Vagina (tissue), 2 donors: Measurements from ENCODE around the gene CEBPA. TPM values are rescaled to one million over a fixed set of nuclear protein-coding genes. Genes with fewer than 3 reads are reported as not detected.
A peak's percentile ranks its signal among the peaks of the same experiment; 100 is the strongest.

ENCODE experiments used
- DNase-seq, 2 donors: peaks; one replicate each; pipeline ENCODE4 v3.0.0-alpha.2; 2017; ENCODE audit errors: extremely low spot score in 2 of 2
- H3K27ac ChIP-seq: fragments of 200-600 bp; sonication (generic); one replicate; pipeline ENCODE4 v1.5.1; 2019
- H3K27me3 ChIP-seq: fragments of 200-600 bp; sonication (generic); one replicate; pipeline ENCODE4 v1.5.1; 2019
- H3K36me3 ChIP-seq, 2 donors: fragments of 200-600 bp; sonication (generic); one replicate each; pipeline ENCODE4 v1.5.1; 2017 to 2019
- H3K4me1 ChIP-seq: fragments of 200-600 bp; sonication (generic); one replicate; pipeline ENCODE4 v1.5.1; 2019
- H3K4me3 ChIP-seq, 2 donors: fragments of 200-600 bp; sonication (generic); 1 replicate in 1 of 2; 2 replicates in 1 of 2; pipeline ENCODE4 v1.5.1; 2016 to 2019
- H3K9me3 ChIP-seq: fragments of 200-600 bp; sonication (generic); one replicate; pipeline ENCODE4 v1.5.1; 2019
- CTCF ChIP-seq, 3 experiments: fragments of 450-650 bp in 2 of 3; fragments of 200-600 bp in 1 of 3; sonication (generic) in 1 of 3; IDR thresholded peaks; one replicate each; pipeline ENCODE4 v1.5.1; 2017 to 2019; ENCODE audit warnings: antibody characterized with exemption in 3 of 3, mild to moderate bottlenecking in 2 of 3, moderate library complexity in 2 of 3
- POLR2A ChIP-seq, 2 donors: fragments of 450-650 bp; IDR thresholded peaks; one replicate each; pipeline ENCODE4 v1.6.1; 2017; ENCODE audit warnings: antibody characterized with exemption in 2 of 2, mild to moderate bottlenecking in 2 of 2, moderate library complexity in 2 of 2
- POLR2AphosphoS5 ChIP-seq, 2 donors: sonication (generic); formaldehyde crosslinking; IDR thresholded peaks; one replicate each; pipeline ENCODE4 v1.9.0; 2017; ENCODE audit warnings: antibody characterized with exemption in 2 of 2, mild to moderate bottlenecking in 2 of 2, low read depth in 1 of 2; ENCODE audit not compliant: insufficient read depth in 1 of 2
- intact Hi-C: fragments of 100-400 bp; cut with DNase I; formaldehyde crosslinking; loops from one replicate; pipeline ENCODE4 v1.15.1; 2023
- total RNA-seq: library from RNA; depleted of rRNA; stranded (reverse); fragments of >200 nt; gene quantifications from one replicate; pipeline ENCODE4 v1.2.3, GENCODE V29; 2016

The CEBPA gene
- total RNA-seq, 1 donor from 2014 or later = 38.3 TPM

GRCh38 chr19:33283589-33283988 is 18.7 kb downstream of the CEBPA start:
- no peaks in the 10 kb centered on the region for H3K36me3 ChIP-seq
- no peaks in the 10 kb centered on the region for H3K9me3 ChIP-seq
- no peaks in the 10 kb centered on the region for H3K27me3 ChIP-seq
- peak overlapping the region; percentile 78 for H3K27ac ChIP-seq
- no peak for DNase-seq
- peaks cover 24% of the 10 kb centered on the region for H3K4me1 ChIP-seq
- intact Hi-C loops = no loop called here
- no peak overlapping the region for H3K4me3 ChIP-seq
- no peak for TF ChIP-seq POLR2AphosphoS5 (IDR thresholded peaks at IDR 0.05; ENCODE audit: insufficient read depth in 1 of 2, low read depth in 1 of 2)
- no peak for TF ChIP-seq POLR2A (IDR thresholded peaks at IDR 0.05)
- TF ChIP-seq CTCF (IDR thresholded peaks at IDR 0.05) = no peak

GRCh38 chr19:33282036-33282671 is 20.2 kb downstream of the CEBPA start:
- intact Hi-C loops = no loop called here
- TF ChIP-seq CTCF (IDR thresholded peaks at IDR 0.05) (no peak), POLR2AphosphoS5 (IDR thresholded peaks at IDR 0.05; ENCODE audit: insufficient read depth in 1 of 2, low read depth in 1 of 2) (peak in 1 of 2 donors; percentile 62)
- no peaks in the 10 kb centered on the region for H3K36me3 ChIP-seq
- DNase-seq = no peak
- no peaks in the 10 kb centered on the region for H3K9me3 ChIP-seq
- no peaks in the 10 kb centered on the region for H3K27me3 ChIP-seq
- H3K4me3 ChIP-seq = no peak overlapping the region
- peaks cover 24% of the 10 kb centered on the region for H3K4me1 ChIP-seq
- peak overlapping the region; percentile 78 for H3K27ac ChIP-seq

GRCh38 chr19:33281296-33281926 is 20.9 kb downstream of the CEBPA start:
- intact Hi-C loops = no loop called here
- H3K9me3 ChIP-seq = no peaks in the 10 kb centered on the region
- no peaks in the 10 kb centered on the region for H3K36me3 ChIP-seq
- peak overlapping the region; percentile 78 for H3K27ac ChIP-seq
- no peak for DNase-seq
- TF ChIP-seq POLR2AphosphoS5 (IDR thresholded peaks at IDR 0.05; ENCODE audit: insufficient read depth in 1 of 2, low read depth in 1 of 2) (no peak), POLR2A (IDR thresholded peaks at IDR 0.05) (no peak), CTCF (IDR thresholded peaks at IDR 0.05) (no peak)
- H3K4me3 ChIP-seq = no peak overlapping the region
- H3K4me1 ChIP-seq = peaks cover 24% of the 10 kb centered on the region
- H3K27me3 ChIP-seq = no peaks in the 10 kb centered on the region

- peaks cover 24% of the 10 kb centered on the region for H3K4me1 ChIP-seq
- no peaks in the 10 kb centered on the region for H3K9me3 ChIP-seq
- H3K4me3 ChIP-seq = no peak overlapping the region
- TF ChIP-seq POLR2A (IDR thresholded peaks at IDR 0.05) (no peak), POLR2AphosphoS5 (IDR thresholded peaks at IDR 0.05; ENCODE audit: insufficient read depth in 1 of 2, low read depth in 1 of 2) (no peak), CTCF (IDR thresholded peaks at IDR 0.05) (no peak)
- intact Hi-C loops = no loop called here
- no peaks in the 10 kb centered on the region for H3K27me3 ChIP-seq
- no peak overlapping the region for H3K27ac ChIP-seq
- no peak for DNase-seq
- no peaks in the 10 kb centered on the region for H3K36me3 ChIP-seq
Observed at GRCh38 chr19:33280351-33280921, 21.9 kb downstream of the CEBPA start.
